Measurements from ENCODE around the gene AASDHPPT.

AASDHPPT gene

DNA sequence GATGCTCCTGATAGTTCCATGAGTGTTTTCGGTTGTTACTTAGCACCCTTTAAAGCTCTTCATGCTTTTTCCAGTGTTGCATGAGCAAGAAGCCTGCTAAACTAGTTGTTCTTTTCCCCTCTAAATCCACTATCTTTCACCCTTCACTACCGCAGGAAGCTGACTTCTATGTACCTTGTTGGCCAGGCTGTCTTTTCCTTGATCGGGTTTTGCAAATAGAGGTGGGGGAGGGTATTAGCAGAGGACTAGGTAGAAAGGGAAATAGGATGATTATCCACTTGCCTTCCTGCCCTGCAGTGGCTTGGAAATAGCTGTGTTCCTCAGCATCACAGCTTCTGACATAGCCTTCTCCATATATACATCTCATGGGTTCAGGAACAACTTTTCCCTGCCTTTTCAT, 23.9 kb downstream of the AASDHPPT start:
- DNase-seq (ENCODE audit: low spot score in 2 of 2) (no peak), ATAC-seq (ENCODE audit: low read depth) (no peak)
- Mint-ChIP-seq H3K4me1 (no peaks in the 10 kb centered on the region), H3K9me3 (no peaks in the 10 kb centered on the region), H3K27ac (no peak overlapping the region), H3K4me3 (no peak overlapping the region), H3K27me3 (no peaks in the 10 kb centered on the region), H3K36me3 (peaks cover 8% of the 10 kb centered on the region)

DNA sequence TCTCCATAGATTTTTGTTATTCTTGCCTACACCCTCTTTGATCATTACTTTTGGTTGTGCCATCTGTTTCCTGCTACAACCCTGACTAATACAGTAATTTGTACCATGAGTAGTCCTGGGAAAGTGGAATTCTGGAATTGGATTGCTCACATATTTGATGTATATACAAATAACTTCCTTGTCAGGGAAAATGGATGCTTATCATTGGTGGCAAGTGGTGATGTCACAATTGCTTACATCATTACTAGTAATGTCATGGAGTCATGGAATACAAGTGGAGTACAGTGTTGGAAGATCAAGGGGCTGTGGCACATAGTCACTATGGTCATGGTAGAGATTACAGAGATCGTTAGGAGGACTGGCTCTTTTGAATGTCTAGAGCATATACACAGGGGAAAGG, 24.4 kb downstream of the AASDHPPT start:
- H3K9me3 Mint-ChIP-seq = no peaks in the 10 kb centered on the region
- H3K27me3 Mint-ChIP-seq = no peaks in the 10 kb centered on the region
- ATAC-seq (ENCODE audit: low read depth) (no peak), DNase-seq (ENCODE audit: low spot score in 2 of 2) (no peak)
- no peak overlapping the region for H3K27ac Mint-ChIP-seq
- no peak overlapping the region for H3K4me3 Mint-ChIP-seq
- H3K36me3 Mint-ChIP-seq = peaks cover 8% of the 10 kb centered on the region
- H3K4me1 Mint-ChIP-seq = no peaks in the 10 kb centered on the region

DNA sequence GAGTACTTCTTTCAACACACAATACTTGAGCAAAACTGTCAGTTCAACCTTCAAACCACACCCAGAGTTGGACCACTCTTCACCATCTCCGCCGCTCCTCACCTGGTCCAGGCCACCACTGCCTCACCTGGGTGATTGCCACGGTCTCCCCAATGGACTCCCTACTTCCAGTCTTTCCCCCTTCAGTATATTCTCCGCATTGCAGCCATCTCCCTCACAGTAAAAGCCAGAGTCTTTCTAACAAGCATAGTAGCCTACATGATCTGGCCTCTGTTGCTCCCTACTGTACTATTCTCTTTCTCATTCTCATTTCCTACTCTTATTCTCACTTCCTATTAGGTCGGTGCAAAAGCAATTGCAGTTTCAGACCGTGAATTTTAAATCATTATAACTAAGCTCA, 28.5 kb downstream of the AASDHPPT start:
- Mint-ChIP-seq H3K27me3 (peaks cover 4% of the 10 kb centered on the region), H3K4me1 (no peaks in the 10 kb centered on the region), H3K9me3 (no peaks in the 10 kb centered on the region), H3K36me3 (no peaks in the 10 kb centered on the region), H3K27ac (no peak overlapping the region), H3K4me3 (no peak overlapping the region)
- DNase-seq (ENCODE audit: low spot score in 2 of 2) (no peak), ATAC-seq (ENCODE audit: low read depth) (no peak)

DNA sequence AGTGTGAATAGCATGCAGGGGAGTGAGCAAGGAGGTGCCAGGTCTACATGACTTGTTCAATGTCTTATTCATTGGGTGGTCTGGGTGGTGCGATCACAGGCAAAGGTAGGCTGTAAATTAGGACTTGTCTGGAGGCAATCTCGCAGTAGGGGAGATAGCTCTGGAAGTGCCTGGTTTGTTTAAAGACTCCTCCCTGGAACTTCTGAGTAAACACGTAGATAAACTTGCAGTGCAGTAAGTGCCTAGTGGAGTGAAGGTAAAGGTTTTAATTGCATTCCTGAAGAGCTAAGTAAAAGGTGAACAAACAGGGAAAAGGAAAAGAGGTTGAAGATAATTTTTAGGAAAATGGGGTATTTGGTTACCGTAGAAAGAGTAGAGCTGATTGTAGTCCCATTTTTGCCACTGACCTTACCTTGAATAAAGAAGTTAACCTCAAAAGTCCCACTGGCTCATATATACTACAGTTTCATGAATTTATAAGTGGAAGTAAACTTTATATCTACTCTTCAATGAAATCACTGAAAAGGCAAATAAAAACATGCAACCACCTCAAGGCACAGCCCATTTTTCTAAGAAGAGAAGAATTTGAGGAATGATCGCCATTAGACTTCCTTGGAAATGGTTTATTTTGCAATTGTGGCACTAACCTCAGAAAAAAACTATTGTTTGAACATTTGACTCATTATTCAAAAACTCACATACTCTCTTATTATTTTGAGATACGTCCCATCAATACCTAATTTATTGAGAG, 44.3 kb downstream of the AASDHPPT start:
- ATAC-seq (ENCODE audit: low read depth) (no peak), DNase-seq (ENCODE audit: low spot score in 2 of 2) (no peak)
- H3K9me3 Mint-ChIP-seq = no peaks in the 10 kb centered on the region
- peaks cover 7% of the 10 kb centered on the region for H3K27me3 Mint-ChIP-seq
- H3K4me3 Mint-ChIP-seq = no peak overlapping the region
- H3K4me1 Mint-ChIP-seq = no peaks in the 10 kb centered on the region
- no peaks in the 10 kb centered on the region for H3K36me3 Mint-ChIP-seq
- no peak overlapping the region for H3K27ac Mint-ChIP-seq

DNA sequence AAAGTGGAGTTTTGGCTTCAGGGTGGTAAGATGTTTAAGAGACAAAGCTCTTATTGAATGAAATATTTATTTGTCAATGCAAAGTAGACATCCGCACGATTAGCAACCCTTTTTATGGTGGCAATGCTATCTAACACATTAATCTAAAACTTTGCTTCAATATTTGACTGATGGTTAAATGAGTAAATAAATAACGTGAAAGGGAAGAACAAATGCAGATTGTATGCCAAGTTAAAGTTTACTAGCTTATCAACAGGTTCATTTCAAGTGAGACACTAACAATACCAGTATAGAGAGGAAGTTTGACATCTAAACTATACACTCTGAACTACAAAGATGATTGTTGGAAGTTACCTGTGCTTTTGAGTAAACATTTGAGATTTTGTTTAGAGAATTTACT, 50.1 kb downstream of the AASDHPPT start:
- ATAC-seq (ENCODE audit: low read depth) (no peak), DNase-seq (ENCODE audit: low spot score in 2 of 2) (no peak)
- Mint-ChIP-seq H3K4me3 (no peak overlapping the region), H3K27me3 (peaks cover 14% of the 10 kb centered on the region), H3K4me1 (no peaks in the 10 kb centered on the region), H3K27ac (no peak overlapping the region), H3K36me3 (no peaks in the 10 kb centered on the region), H3K9me3 (no peaks in the 10 kb centered on the region)

DNA sequence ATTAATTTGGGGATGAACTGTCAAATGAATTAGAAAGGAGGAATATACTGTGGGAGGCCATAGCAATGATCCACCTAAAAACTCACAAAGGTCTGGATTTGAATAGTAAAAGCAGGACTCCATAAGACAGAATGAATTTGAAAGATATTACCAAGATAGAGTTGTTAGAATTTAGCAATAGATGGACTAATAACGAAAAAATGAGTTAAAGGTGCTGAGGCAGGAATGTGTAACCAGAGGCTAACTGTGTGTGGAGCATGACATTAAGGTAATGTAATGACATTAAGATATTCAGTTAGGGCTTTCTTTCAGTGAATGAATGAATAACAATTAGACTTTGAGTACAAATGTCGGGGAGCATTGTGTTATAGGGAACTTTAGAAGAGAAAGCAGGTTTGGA, 51.3 kb downstream of the AASDHPPT start:
- no peaks in the 10 kb centered on the region for H3K9me3 Mint-ChIP-seq
- DNase-seq (ENCODE audit: low spot score in 2 of 2) (no peak), ATAC-seq (ENCODE audit: low read depth) (no peak)
- H3K27me3 Mint-ChIP-seq = peaks cover 15% of the 10 kb centered on the region
- H3K36me3 Mint-ChIP-seq = no peaks in the 10 kb centered on the region
- H3K27ac Mint-ChIP-seq = no peak overlapping the region
- no peak overlapping the region for H3K4me3 Mint-ChIP-seq
- H3K4me1 Mint-ChIP-seq = no peaks in the 10 kb centered on the region

DNA sequence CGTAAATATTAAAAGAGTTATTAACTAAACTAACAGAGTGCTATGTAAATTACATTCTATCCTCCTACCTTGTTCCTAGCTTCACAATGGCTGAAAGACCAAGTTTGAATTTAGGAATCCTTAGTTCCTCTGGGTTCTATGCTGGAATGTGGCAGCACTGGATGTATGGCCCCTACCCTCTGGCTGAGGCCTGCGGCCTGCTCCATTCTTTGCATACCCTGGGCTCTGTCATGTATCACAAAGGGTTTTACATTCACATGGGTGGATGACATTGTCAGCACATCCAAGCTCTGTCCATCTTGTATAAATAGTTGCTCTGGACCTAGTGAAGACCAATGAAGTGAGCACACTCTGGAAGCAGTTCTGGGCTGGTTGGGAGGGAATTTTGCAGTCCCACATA, 54.5 kb downstream of the AASDHPPT start:
- Mint-ChIP-seq H3K27ac (no peak overlapping the region), H3K36me3 (no peaks in the 10 kb centered on the region), H3K4me1 (no peaks in the 10 kb centered on the region), H3K27me3 (peaks cover 13% of the 10 kb centered on the region), H3K9me3 (no peaks in the 10 kb centered on the region), H3K4me3 (no peak overlapping the region)
- DNase-seq (ENCODE audit: low spot score in 2 of 2) (no peak), ATAC-seq (ENCODE audit: low read depth) (no peak)

DNA sequence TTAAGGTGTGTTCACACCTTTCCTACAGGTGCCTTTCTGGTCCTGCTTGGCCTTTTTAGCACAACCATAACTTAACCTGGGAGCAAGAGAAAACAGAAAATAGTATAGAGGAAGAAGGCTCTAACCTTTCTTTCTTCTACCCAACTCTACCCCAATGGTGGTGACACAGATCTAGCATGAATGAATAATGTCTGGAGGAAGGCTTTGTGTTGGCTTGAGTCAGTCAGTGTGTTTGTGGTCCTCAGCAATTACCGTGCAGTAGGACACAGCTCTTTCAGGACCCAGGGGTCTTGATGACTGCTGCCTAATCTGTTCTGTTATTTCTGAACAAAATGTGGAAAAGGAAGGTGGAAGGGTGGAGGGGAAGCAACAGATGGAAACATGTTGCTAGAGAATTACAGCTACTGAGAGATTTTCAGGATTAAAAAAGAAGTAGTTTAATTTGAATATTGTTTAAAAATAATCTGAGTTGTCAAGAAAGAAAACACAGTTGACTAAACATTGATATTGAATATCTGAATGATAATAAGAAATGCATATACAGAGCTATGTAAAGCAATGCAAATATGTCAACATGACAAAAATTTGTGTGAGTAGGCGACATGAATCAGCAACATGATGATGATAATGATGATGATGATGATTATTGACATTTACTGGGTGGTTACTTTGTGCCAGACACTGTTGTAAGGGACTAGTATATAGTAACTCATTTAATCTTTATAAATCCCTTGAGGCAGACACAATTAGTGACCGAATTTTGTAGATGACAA, 55.3 kb downstream of the AASDHPPT start:
- Mint-ChIP-seq H3K4me3 (no peak overlapping the region), H3K9me3 (no peaks in the 10 kb centered on the region), H3K27me3 (peaks cover 13% of the 10 kb centered on the region), H3K27ac (no peak overlapping the region), H3K36me3 (no peaks in the 10 kb centered on the region), H3K4me1 (no peaks in the 10 kb centered on the region)
- no peak for ATAC-seq (ENCODE audit: low read depth)
- DNase-seq (ENCODE audit: low spot score in 2 of 2) = no peak

DNA sequence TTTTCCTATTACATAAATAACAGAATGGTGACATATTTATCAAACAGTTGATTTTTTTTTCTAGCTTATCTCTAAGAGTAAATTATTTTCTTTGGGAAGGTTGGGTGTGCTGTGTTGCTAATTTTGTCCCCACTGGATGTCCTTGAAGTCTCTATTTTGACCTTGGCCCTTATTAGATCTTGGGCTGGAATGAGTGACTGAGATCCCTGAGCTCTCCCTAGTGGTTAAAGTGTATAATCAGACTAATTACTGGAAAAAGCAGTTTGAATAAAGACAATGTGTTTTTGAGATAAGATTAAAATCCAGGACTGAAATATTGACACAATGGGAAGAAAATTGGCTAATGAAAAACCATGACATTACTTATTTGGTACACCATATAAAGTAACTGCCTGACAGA, 56.1 kb downstream of the AASDHPPT start:
- Mint-ChIP-seq H3K27ac (no peak overlapping the region), H3K27me3 (peaks cover 12% of the 10 kb centered on the region), H3K4me3 (no peak overlapping the region), H3K9me3 (no peaks in the 10 kb centered on the region), H3K36me3 (no peaks in the 10 kb centered on the region), H3K4me1 (no peaks in the 10 kb centered on the region)
- ATAC-seq (ENCODE audit: low read depth) (no peak), DNase-seq (ENCODE audit: low spot score in 2 of 2) (no peak)

DNA sequence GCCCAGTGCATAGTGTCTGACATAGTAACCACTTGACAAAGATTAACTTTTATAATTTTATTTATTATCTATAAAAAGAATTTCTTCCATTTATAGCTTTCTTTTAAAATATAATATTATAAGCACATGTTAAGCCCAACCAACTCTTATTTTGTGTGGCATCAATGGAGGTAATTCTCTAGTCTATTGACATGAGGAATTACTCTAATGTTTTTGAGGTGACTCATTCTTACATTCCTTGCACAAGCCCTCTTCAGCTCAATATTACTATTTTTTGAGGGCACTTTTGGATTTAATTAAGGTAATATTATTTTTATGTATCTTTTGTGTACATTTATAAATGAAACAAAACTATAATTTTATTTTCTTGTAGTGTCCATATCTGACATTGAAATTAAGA, 59.6 kb downstream of the AASDHPPT start:
- no peak for DNase-seq (ENCODE audit: low spot score in 2 of 2)
- peaks cover 3% of the 10 kb centered on the region for H3K27me3 Mint-ChIP-seq
- H3K9me3 Mint-ChIP-seq = no peaks in the 10 kb centered on the region

DNA sequence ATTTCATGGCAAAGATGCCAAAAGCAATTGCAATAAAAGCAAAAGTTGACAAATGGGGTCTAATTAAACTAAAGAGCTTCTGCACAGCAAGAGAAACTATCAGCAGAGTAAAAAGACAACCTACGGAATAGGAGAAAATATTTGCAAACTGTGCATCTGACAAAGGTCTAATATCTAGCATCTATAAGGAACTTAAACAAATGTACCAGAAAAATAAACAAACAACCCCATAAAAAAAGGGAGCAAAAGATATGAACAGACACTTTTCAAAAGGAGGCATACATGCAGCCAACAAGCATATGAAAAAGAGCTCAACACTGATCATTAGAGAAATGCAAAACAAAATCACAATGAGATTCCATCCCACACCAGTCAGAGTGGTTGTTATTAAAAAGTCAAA, 60.3 kb downstream of the AASDHPPT start:
- Mint-ChIP-seq H3K9me3 (no peaks in the 10 kb centered on the region), H3K4me3 (no peak overlapping the region), H3K36me3 (no peaks in the 10 kb centered on the region), H3K27me3 (peaks cover 4% of the 10 kb centered on the region), H3K4me1 (no peaks in the 10 kb centered on the region), H3K27ac (no peak overlapping the region)
- DNase-seq (ENCODE audit: low spot score in 2 of 2) (no peak), ATAC-seq (ENCODE audit: low read depth) (no peak)

More for the DNA sequence above, 59.6 kb downstream of the AASDHPPT start:
- Mint-ChIP-seq H3K4me3 (no peak overlapping the region), H3K27ac (no peak overlapping the region), H3K4me1 (no peaks in the 10 kb centered on the region), H3K36me3 (no peaks in the 10 kb centered on the region)
- ATAC-seq (ENCODE audit: low read depth) = no peak
